ENCODE measurements around the gene GET4. TPM values are rescaled to one million over a fixed set of nuclear protein-coding genes. Genes with fewer than 3 reads are reported as not detected.

GET4 gene
- polyA plus RNA-seq, 1 donor (not counting 4 experiments of a cell fraction or from before 2014, with no cell fraction given): 21.1 TPM

GRCh38 chr7:885893-886625 lies 9.7 kb downstream of the GET4 start:
- H3K9me3 ChIP-seq (ENCODE audit: control insufficient read depth, low read depth, low read length): no peaks in the 10 kb centered on the region
- no peak for TF ChIP-seq EZH2 (IDR thresholded peaks at IDR 0.05; ENCODE audit: low read length)
- TF ChIP-seq, protein P1, sequence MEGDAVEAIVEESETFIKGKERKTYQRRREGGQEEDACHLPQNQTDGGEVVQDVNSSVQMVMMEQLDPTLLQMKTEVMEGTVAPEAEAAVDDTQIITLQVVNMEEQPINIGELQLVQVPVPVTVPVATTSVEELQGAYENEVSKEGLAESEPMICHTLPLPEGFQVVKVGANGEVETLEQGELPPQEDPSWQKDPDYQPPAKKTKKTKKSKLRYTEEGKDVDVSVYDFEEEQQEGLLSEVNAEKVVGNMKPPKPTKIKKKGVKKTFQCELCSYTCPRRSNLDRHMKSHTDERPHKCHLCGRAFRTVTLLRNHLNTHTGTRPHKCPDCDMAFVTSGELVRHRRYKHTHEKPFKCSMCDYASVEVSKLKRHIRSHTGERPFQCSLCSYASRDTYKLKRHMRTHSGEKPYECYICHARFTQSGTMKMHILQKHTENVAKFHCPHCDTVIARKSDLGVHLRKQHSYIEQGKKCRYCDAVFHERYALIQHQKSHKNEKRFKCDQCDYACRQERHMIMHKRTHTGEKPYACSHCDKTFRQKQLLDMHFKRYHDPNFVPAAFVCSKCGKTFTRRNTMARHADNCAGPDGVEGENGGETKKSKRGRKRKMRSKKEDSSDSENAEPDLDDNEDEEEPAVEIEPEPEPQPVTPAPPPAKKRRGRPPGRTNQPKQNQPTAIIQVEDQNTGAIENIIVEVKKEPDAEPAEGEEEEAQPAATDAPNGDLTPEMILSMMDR (optimal IDR thresholded peaks at IDR 0.05 in 1 of 3, IDR thresholded peaks at IDR 0.05 in 1 of 3, conservative IDR thresholded peaks at IDR 0.05 in 1 of 3; ENCODE audit: extremely low read depth in 1 of 3, insufficient read depth in 2 of 3, low read length in 3 of 3): no peak
- DNase-seq (ENCODE audit: low read depth, low spot score) (no peak), FAIRE-seq (no peak)
- no peaks in the 10 kb centered on the region for H3K9me1 ChIP-seq (ENCODE audit: control insufficient read depth, extremely low read depth, insufficient read depth, low read length)
- H2AFZ ChIP-seq (ENCODE audit: control insufficient read depth, low read length): no peak overlapping the region
- H3K4me3 ChIP-seq (ENCODE audit: control insufficient read depth in 2 of 3, extremely low read depth in 1 of 3, insufficient read depth in 2 of 3, low read depth in 1 of 3, low read length in 3 of 3): no peak overlapping the region
- H3K4me1 ChIP-seq (ENCODE audit: control insufficient read depth, extremely low read depth, insufficient read depth, low read length): no peaks in the 10 kb centered on the region
- H3K9ac ChIP-seq (ENCODE audit: control insufficient read depth, extremely low read depth, insufficient read depth, low read length): no peak overlapping the region
- dilution Hi-C loops (cut with MboI; ENCODE audit: extremely low pct_ligation_motif_present, low sequenced_read_pairs): no loop called here
- H4K20me1 ChIP-seq (ENCODE audit: control insufficient read depth, extremely low read depth, insufficient read depth, low read length): peaks cover 14% of the 10 kb centered on the region
- no peaks in the 10 kb centered on the region for H3K27me3 ChIP-seq (ENCODE audit: control insufficient read depth, extremely low read depth, insufficient read depth, low read length)
- peaks cover 80% of the 10 kb centered on the region for H3K79me2 ChIP-seq (ENCODE audit: control insufficient read depth, insufficient read depth, low read length)
- H3K27ac ChIP-seq (ENCODE audit: control insufficient read depth, insufficient read depth, low read length): no peak overlapping the region
- H3K4me2 ChIP-seq (ENCODE audit: control insufficient read depth, extremely low read depth, insufficient read depth, low read depth, low read length): no peak overlapping the region
- peaks cover 16 to 18% of the 10 kb centered on the region in 2 experiments for H3K36me3 ChIP-seq (ENCODE audit: control insufficient read depth in 2 of 2, extremely low read depth in 1 of 2, insufficient read depth in 2 of 2, low read length in 2 of 2)

DNA sequence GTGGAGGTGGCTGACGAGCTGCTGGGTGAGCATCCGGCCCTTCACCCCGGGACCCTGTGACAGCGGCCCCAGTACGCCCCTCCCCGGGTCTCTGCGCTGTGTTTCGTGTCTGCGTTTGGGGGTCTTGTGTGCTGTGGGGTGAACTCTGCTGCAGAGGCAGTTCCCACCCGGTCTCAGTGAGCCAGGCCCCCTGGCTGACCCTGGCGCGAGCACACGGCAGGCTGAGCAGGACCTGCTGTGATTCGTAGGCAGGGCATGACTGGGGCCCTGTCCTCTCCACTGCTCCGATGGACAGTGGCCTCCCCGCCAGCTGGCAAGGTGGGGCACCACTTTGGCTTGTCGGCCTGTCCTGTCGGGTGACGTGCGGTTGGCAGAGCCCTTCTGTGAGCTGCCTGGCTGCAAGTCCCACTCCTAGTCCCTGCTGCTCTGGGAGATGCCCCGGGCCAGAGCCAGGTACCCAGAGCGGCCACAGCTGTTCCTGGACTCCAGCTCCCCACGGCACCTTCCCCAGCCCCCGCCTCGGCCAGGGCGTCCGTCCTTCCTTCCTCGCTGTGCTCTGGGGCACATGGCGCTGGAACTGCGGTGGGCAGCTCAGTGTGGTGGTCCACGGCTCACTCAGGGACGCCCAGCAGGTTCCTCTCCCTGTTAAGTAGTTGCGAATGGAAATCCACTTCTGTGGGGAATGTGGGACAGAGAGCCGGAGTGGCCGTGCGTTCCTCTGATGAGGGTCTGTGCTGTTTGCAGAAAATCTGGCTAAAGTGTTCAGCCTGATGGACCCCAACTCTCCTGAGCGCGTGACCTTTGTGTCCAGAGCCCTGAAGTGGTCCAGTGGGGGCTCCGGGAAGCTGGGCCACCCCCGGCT lies 10.5 kb downstream of the GET4 start:
- Histone ChIP-seq H3K36me3 (ENCODE audit: control insufficient read depth in 2 of 2, extremely low read depth in 1 of 2, insufficient read depth in 2 of 2, low read length in 2 of 2) (peaks cover 21 to 22% of the 10 kb centered on the region in 2 experiments), H3K27me3 (ENCODE audit: control insufficient read depth, extremely low read depth, insufficient read depth, low read length) (no peaks in the 10 kb centered on the region), H3K4me2 (ENCODE audit: control insufficient read depth, extremely low read depth, insufficient read depth, low read depth, low read length) (no peak overlapping the region), H3K4me1 (ENCODE audit: control insufficient read depth, extremely low read depth, insufficient read depth, low read length) (no peaks in the 10 kb centered on the region), H3K4me3 (ENCODE audit: control insufficient read depth in 2 of 3, extremely low read depth in 1 of 3, insufficient read depth in 2 of 3, low read depth in 1 of 3, low read length in 3 of 3) (no peak overlapping the region), H2AFZ (ENCODE audit: control insufficient read depth, low read length) (no peak overlapping the region), H3K9ac (ENCODE audit: control insufficient read depth, extremely low read depth, insufficient read depth, low read length) (no peak overlapping the region), H3K79me2 (ENCODE audit: control insufficient read depth, insufficient read depth, low read length) (peaks cover 72% of the 10 kb centered on the region), H4K20me1 (ENCODE audit: control insufficient read depth, extremely low read depth, insufficient read depth, low read length) (peaks cover 14% of the 10 kb centered on the region), H3K27ac (ENCODE audit: control insufficient read depth, insufficient read depth, low read length) (no peak overlapping the region), H3K9me1 (ENCODE audit: control insufficient read depth, extremely low read depth, insufficient read depth, low read length) (no peaks in the 10 kb centered on the region), H3K9me3 (ENCODE audit: control insufficient read depth, low read depth, low read length) (no peaks in the 10 kb centered on the region)
- DNase-seq (ENCODE audit: low read depth, low spot score) (no peak), FAIRE-seq (no peak)
- no peak for TF ChIP-seq EZH2 (IDR thresholded peaks at IDR 0.05; ENCODE audit: low read length)
- TF ChIP-seq, protein P1 (optimal IDR thresholded peaks at IDR 0.05 in 1 of 3, IDR thresholded peaks at IDR 0.05 in 1 of 3, conservative IDR thresholded peaks at IDR 0.05 in 1 of 3; ENCODE audit: extremely low read depth in 1 of 3, insufficient read depth in 2 of 3, low read length in 3 of 3): no peak
- dilution Hi-C loops (cut with MboI; ENCODE audit: extremely low pct_ligation_motif_present, low sequenced_read_pairs): no loop called here
